ENCODE data around the gene C12orf42.

GRCh38 chr12:103401421-103401820 is 94.3 kb downstream of the C12orf42 start:
- no peak for TF ChIP-seq POLR2A (IDR thresholded peaks at IDR 0.05)
- TF ChIP-seq CTCF (IDR thresholded peaks at IDR 0.05): no peak

Data from Peyer's patch (tissue), 4 donors.